ENCODE measurements around the gene PCDHA3. TPM values are rescaled to one million over a fixed set of nuclear protein-coding genes. Genes with fewer than 3 reads are reported as not detected.
A peak's percentile ranks its signal among the peaks of the same experiment; 100 is the strongest.
"Not testable (repeated sequence)": the region's sequence is repeated elsewhere in the genome, so short reads cannot be mapped to it uniquely, and the experiment has no call there.

The PCDHA3 gene
- total RNA-seq, 1 donor from 2014 or later, result 0.31 TPM

- peaks cover 39% of the 10 kb centered on the region for H3K9me3 Mint-ChIP-seq
- peaks cover 33% of the 10 kb centered on the region for H3K36me3 Mint-ChIP-seq
- H3K4me3 Mint-ChIP-seq, result no peak overlapping the region
- no peak overlapping the region for H3K27ac Mint-ChIP-seq
- H3K4me1 Mint-ChIP-seq, result no peaks in the 10 kb centered on the region
- no peak for TF ChIP-seq CTCF (IDR thresholded peaks at IDR 0.05; ENCODE audit: unreplicated experiment)
- DNase-seq (ENCODE audit: low spot score in 2 of 2, unreplicated experiment in 2 of 2), result no peak
- no peaks in the 10 kb centered on the region for H3K27me3 Mint-ChIP-seq (ENCODE audit: low read depth)
These were observed 4.2 kb upstream of the PCDHA3 start for GRCh38 chr5:140796718-140797095.

- Mint-ChIP-seq H3K4me1 (no peaks in the 10 kb centered on the region), H3K4me3 (no peak overlapping the region), H3K27ac (no peak overlapping the region), H3K27me3 (ENCODE audit: low read depth) (no peaks in the 10 kb centered on the region), H3K9me3 (peaks cover 32% of the 10 kb centered on the region), H3K36me3 (peaks cover 29% of the 10 kb centered on the region)
- no peak for TF ChIP-seq CTCF (IDR thresholded peaks at IDR 0.05; ENCODE audit: unreplicated experiment)
- no peak for DNase-seq (ENCODE audit: low spot score in 2 of 2, unreplicated experiment in 2 of 2)
These were observed 611 bp downstream of the PCDHA3 start for GRCh38 chr5:140801494-140801841.

GRCh38 chr5:140802381-140802780 is 1.5 kb downstream of the PCDHA3 start:
- H3K27ac Mint-ChIP-seq; DNase-seq (ENCODE audit: low spot score in 2 of 2, unreplicated experiment in 2 of 2); H3K27me3 Mint-ChIP-seq (ENCODE audit: low read depth); H3K4me1 Mint-ChIP-seq; H3K4me3 Mint-ChIP-seq: not testable (repeated sequence)
- peaks cover 31% of the 10 kb centered on the region for H3K36me3 Mint-ChIP-seq
- H3K9me3 Mint-ChIP-seq, result peaks cover 31% of the 10 kb centered on the region

- TF ChIP-seq CTCF (IDR thresholded peaks at IDR 0.05; ENCODE audit: unreplicated experiment), result no peak
- Mint-ChIP-seq H3K36me3 (peaks cover 34% of the 10 kb centered on the region), H3K27me3 (ENCODE audit: low read depth) (no peaks in the 10 kb centered on the region), H3K27ac (no peak overlapping the region), H3K4me1 (peaks cover 4% of the 10 kb centered on the region), H3K4me3 (no peak overlapping the region), H3K9me3 (peaks cover 29% of the 10 kb centered on the region)
- no peak for DNase-seq (ENCODE audit: low spot score in 2 of 2, unreplicated experiment in 2 of 2)
These were observed 2.0 kb downstream of the PCDHA3 start for GRCh38 chr5:140802781-140803271.

- peak in 1 of 2 experiments; percentile 78 for DNase-seq (ENCODE audit: low spot score in 2 of 2, unreplicated experiment in 2 of 2)
- peak; percentile 62 for TF ChIP-seq CTCF (IDR thresholded peaks at IDR 0.05; ENCODE audit: unreplicated experiment)
- H3K27me3 Mint-ChIP-seq (ENCODE audit: low read depth), result no peaks in the 10 kb centered on the region
- peak within 1 kb of the TSS; percentile 86 for H3K27ac Mint-ChIP-seq
- H3K4me3 Mint-ChIP-seq, result peak within 1 kb of the TSS; percentile 91
- peaks cover 37% of the 10 kb centered on the region for H3K9me3 Mint-ChIP-seq
- peaks cover 48% of the 10 kb centered on the region for H3K36me3 Mint-ChIP-seq
- H3K4me1 Mint-ChIP-seq, result peaks cover 10% of the 10 kb centered on the region
These were observed 6.2 kb downstream of the PCDHA3 start, which contains the start of gene PCDHA4 for GRCh38 chr5:140806834-140807775. PCDHA4 (plus strand) TSS chr5:140807068.

GRCh38 chr5:140808241-140808888 is 7.5 kb downstream of the PCDHA3 start:
- peak overlapping the region; percentile 91 for H3K4me3 Mint-ChIP-seq
- H3K36me3 Mint-ChIP-seq, result peaks cover 57% of the 10 kb centered on the region
- DNase-seq (ENCODE audit: low spot score in 2 of 2, unreplicated experiment in 2 of 2); H3K27ac Mint-ChIP-seq; H3K4me1 Mint-ChIP-seq; H3K27me3 Mint-ChIP-seq (ENCODE audit: low read depth): not testable (repeated sequence)
- peaks cover 46% of the 10 kb centered on the region for H3K9me3 Mint-ChIP-seq
